Neuron (in vitro differentiated cells): Measurements from ENCODE around the gene ZNF831.

Experiments used
- H2AFZ ChIP-seq: one replicate; pipeline ENCODE4 v1.6.1; 2013; ENCODE audit warnings: low read depth, mild to moderate bottlenecking, inconsistent platforms, low read length, moderate library complexity
- H3K27me3 ChIP-seq: one replicate; pipeline ENCODE4 v1.6.1; 2013; ENCODE audit warnings: low read length; ENCODE audit not compliant: insufficient read depth
- H3K36me3 ChIP-seq: one replicate; pipeline ENCODE4 v1.6.1; 2013; ENCODE audit warnings: low read length; ENCODE audit not compliant: insufficient read depth
- H3K4me1 ChIP-seq: one replicate; pipeline ENCODE4 v1.6.1; 2013; ENCODE audit warnings: low read length; ENCODE audit not compliant: insufficient read depth
- H3K4me3 ChIP-seq: 2 replicates; pipeline ENCODE4 v1.5.1; 2013; ENCODE audit warnings: mild to moderate bottlenecking, low read length, moderate library complexity
- H3K9me3 ChIP-seq: one replicate; pipeline ENCODE4 v1.6.1; 2013; ENCODE audit warnings: low read length

ZNF831 gene

GRCh38 chr20:59163631-59164530 lies at the start of gene ZNF831:
Gene ZNF831, plus strand, starts transcription at chr20:59163821. Its CDS starts 27,199 bp downstream, at chr20:59191020.
- Histone ChIP-seq H3K9me3 (no peaks in the 10 kb centered on the region), H3K27me3 (peaks cover 2% of the 10 kb centered on the region), H3K4me3 (no peak within 1 kb of the TSS), H3K4me1 (no peaks in the 10 kb centered on the region), H2AFZ (no peak within 1 kb of the TSS), H3K36me3 (no peaks in the 10 kb centered on the region)

GRCh38 chr20:59117526-59117925 lies 46.1 kb upstream of the ZNF831 start:
- Histone ChIP-seq H3K4me3 (no peak overlapping the region), H3K4me1 (peaks cover 6% of the 10 kb centered on the region), H2AFZ (no peak overlapping the region), H3K27me3 (no peaks in the 10 kb centered on the region), H3K9me3 (no peaks in the 10 kb centered on the region), H3K36me3 (no peaks in the 10 kb centered on the region)

- no peak overlapping the region for H2AFZ ChIP-seq
- H3K4me3 ChIP-seq, result no peak overlapping the region
- no peaks in the 10 kb centered on the region for H3K27me3 ChIP-seq
- H3K9me3 ChIP-seq, result no peaks in the 10 kb centered on the region
- peaks cover 12% of the 10 kb centered on the region for H3K4me1 ChIP-seq
- no peaks in the 10 kb centered on the region for H3K36me3 ChIP-seq
Observed at GRCh38 chr20:59118855-59119254, 44.8 kb upstream of the ZNF831 start.

GRCh38 chr20:59120491-59120890 lies 43.1 kb upstream of the ZNF831 start:
- no peaks in the 10 kb centered on the region for H3K36me3 ChIP-seq
- H3K4me3 ChIP-seq, result no peak overlapping the region
- no peaks in the 10 kb centered on the region for H3K9me3 ChIP-seq
- peaks cover 12% of the 10 kb centered on the region for H3K4me1 ChIP-seq
- no peak overlapping the region for H2AFZ ChIP-seq
- no peaks in the 10 kb centered on the region for H3K27me3 ChIP-seq

GRCh38 chr20:59120919-59121318 lies 42.7 kb upstream of the ZNF831 start:
- Histone ChIP-seq H3K4me1 (peaks cover 12% of the 10 kb centered on the region), H3K36me3 (no peaks in the 10 kb centered on the region), H3K4me3 (no peak overlapping the region), H3K27me3 (no peaks in the 10 kb centered on the region), H3K9me3 (no peaks in the 10 kb centered on the region), H2AFZ (no peak overlapping the region)

GRCh38 chr20:59121714-59122565 lies 41.7 kb upstream of the ZNF831 start:
- Histone ChIP-seq H3K4me1 (peaks cover 12% of the 10 kb centered on the region), H3K9me3 (no peaks in the 10 kb centered on the region), H3K4me3 (no peak overlapping the region)

GRCh38 chr20:59122566-59122919 lies 41.1 kb upstream of the ZNF831 start:
- Histone ChIP-seq H3K9me3 (no peaks in the 10 kb centered on the region), H3K36me3 (no peaks in the 10 kb centered on the region), H3K4me3 (no peak overlapping the region), H3K4me1 (peaks cover 12% of the 10 kb centered on the region), H3K27me3 (no peaks in the 10 kb centered on the region), H2AFZ (no peak overlapping the region)

More at GRCh38 chr20:59121714-59122565, 41.7 kb upstream of the ZNF831 start:
- Histone ChIP-seq H3K27me3 (no peaks in the 10 kb centered on the region), H2AFZ (no peak overlapping the region), H3K36me3 (no peaks in the 10 kb centered on the region)

GRCh38 chr20:59123011-59123677 lies 40.5 kb upstream of the ZNF831 start:
- Histone ChIP-seq H3K27me3 (no peaks in the 10 kb centered on the region), H2AFZ (no peak overlapping the region), H3K4me1 (peaks cover 12% of the 10 kb centered on the region), H3K4me3 (no peak overlapping the region), H3K36me3 (no peaks in the 10 kb centered on the region), H3K9me3 (no peaks in the 10 kb centered on the region)

- Histone ChIP-seq H3K27me3 (no peaks in the 10 kb centered on the region), H3K9me3 (no peaks in the 10 kb centered on the region), H3K36me3 (no peaks in the 10 kb centered on the region), H3K4me3 (no peak overlapping the region), H3K4me1 (peaks cover 12% of the 10 kb centered on the region), H2AFZ (no peak overlapping the region)
Observed at GRCh38 chr20:59123678-59124255, 39.9 kb upstream of the ZNF831 start.

- no peaks in the 10 kb centered on the region for H3K9me3 ChIP-seq
- no peak overlapping the region for H2AFZ ChIP-seq
- H3K4me3 ChIP-seq, result no peak overlapping the region
- peaks cover 12% of the 10 kb centered on the region for H3K4me1 ChIP-seq
- no peaks in the 10 kb centered on the region for H3K36me3 ChIP-seq
- no peaks in the 10 kb centered on the region for H3K27me3 ChIP-seq
Observed at GRCh38 chr20:59124296-59125029, 39.2 kb upstream of the ZNF831 start.

- H3K27me3 ChIP-seq, result no peaks in the 10 kb centered on the region
- no peak overlapping the region for H2AFZ ChIP-seq
- no peaks in the 10 kb centered on the region for H3K9me3 ChIP-seq
- peaks cover 12% of the 10 kb centered on the region for H3K4me1 ChIP-seq
- no peak overlapping the region for H3K4me3 ChIP-seq
- H3K36me3 ChIP-seq, result no peaks in the 10 kb centered on the region
Observed at GRCh38 chr20:59125332-59125731, 38.3 kb upstream of the ZNF831 start.

GRCh38 chr20:59125836-59126235 lies 37.8 kb upstream of the ZNF831 start:
- peaks cover 12% of the 10 kb centered on the region for H3K4me1 ChIP-seq
- H3K36me3 ChIP-seq, result no peaks in the 10 kb centered on the region
- no peak overlapping the region for H3K4me3 ChIP-seq
- H2AFZ ChIP-seq, result no peak overlapping the region
- H3K9me3 ChIP-seq, result no peaks in the 10 kb centered on the region
- H3K27me3 ChIP-seq, result no peaks in the 10 kb centered on the region
